HEK293 (cell line): ENCODE data around the gene DNAH3.
"Not testable (repeated sequence)": the region's sequence is repeated elsewhere in the genome, so short reads cannot be mapped to it uniquely, and the experiment has no call there.

Experiments used
- CTCF ChIA-PET: fragments of 350-600 bp; formaldehyde crosslinking; extraction: SDS; loops from one replicate; lab custom pipeline; 2021; ENCODE audit warnings: antibody characterized with exemption; lab: Yijun Ruan, JAX
- POLR2A ChIA-PET: fragments of 300-600 bp; formaldehyde crosslinking; extraction: SDS; loops from one replicate; lab custom pipeline; 2020; ENCODE audit warnings: antibody characterized with exemption, inconsistent platforms; lab: Yijun Ruan, JAX
- H3K27ac ChIP-seq: fragments of 200-500 bp; sonication (Bioruptor generic); 2 replicates; pipeline ENCODE4 v1.5.1; 2014; ENCODE audit warnings: low read depth, low read length, control low read depth, inconsistent platforms; ENCODE audit errors: extremely low read depth
- H3K36me3 ChIP-seq, 2 experiments: fragments of 200-500 bp in 1 of 2; sonication (Bioruptor generic) in 1 of 2; 1 replicate in 1 of 2; 2 replicates in 1 of 2; pipeline ENCODE4 v1.5.1; 2014 to 2017; ENCODE audit warnings: inconsistent platforms in 2 of 2, low read length in 2 of 2; ENCODE audit not compliant: control insufficient read depth in 2 of 2, insufficient read depth in 1 of 2
- H3K4me1 ChIP-seq: fragments of 200-500 bp; sonication (Bioruptor generic); 2 replicates; pipeline ENCODE4 v1.5.1; 2014; ENCODE audit warnings: mild to moderate bottlenecking, low read length, inconsistent platforms; ENCODE audit not compliant: control insufficient read depth, insufficient read depth
- H3K4me3 ChIP-seq: 2 replicates; pipeline ENCODE4 v1.5.1; 2011; ENCODE audit warnings: low read depth, mild to moderate bottlenecking, control low read depth, low read length, moderate library complexity
- H3K9me3 ChIP-seq: fragments of 200-500 bp; sonication (Bioruptor generic); 2 replicates; pipeline ENCODE4 v1.5.1; 2014; ENCODE audit warnings: low read depth, low read length, inconsistent platforms; ENCODE audit not compliant: control insufficient read depth, insufficient read depth
- EGR2 ChIP-seq: fragments of 450-650 bp; formaldehyde crosslinking; IDR thresholded peaks from 2 replicates; pipeline ENCODE4 v1.5.1; 2016; ENCODE audit warnings: low read depth, missing biosample characterization, missing genetic modification characterization
- GLI2 ChIP-seq: fragments of 450-650 bp; formaldehyde crosslinking; IDR thresholded peaks from 2 replicates; pipeline ENCODE4; 2017; ENCODE audit warnings: missing biosample characterization, missing genetic modification characterization, low read depth, borderline replicate concordance
- SP7 ChIP-seq: fragments of 450-650 bp; formaldehyde crosslinking; IDR thresholded peaks from 2 replicates; pipeline ENCODE4 v1.5.1; 2016; ENCODE audit warnings: missing biosample characterization, missing genetic modification characterization
- ZFHX2 ChIP-seq: fragments of 450-650 bp; formaldehyde crosslinking; conservative IDR thresholded peaks from 2 replicates; pipeline ENCODE4 v1.5.1; 2016; ENCODE audit warnings: missing biosample characterization, missing genetic modification characterization
- ZFP3 ChIP-seq: fragments of 450-650 bp; formaldehyde crosslinking; IDR thresholded peaks from 2 replicates; pipeline ENCODE4 v1.5.1; 2016; ENCODE audit warnings: low read depth, missing biosample characterization, missing genetic modification characterization
- ZNF10 ChIP-seq: fragments of 450-650 bp; formaldehyde crosslinking; IDR thresholded peaks from 2 replicates; pipeline ENCODE4 v1.5.1; 2017; ENCODE audit warnings: missing biosample characterization, missing genetic modification characterization
- ZNF140 ChIP-seq: fragments of 450-650 bp; formaldehyde crosslinking; IDR thresholded peaks from 2 replicates; pipeline ENCODE4 v1.5.1; 2016; ENCODE audit warnings: missing biosample characterization, missing genetic modification characterization
- ZNF155 ChIP-seq: fragments of 450-650 bp; formaldehyde crosslinking; IDR thresholded peaks from 2 replicates; pipeline ENCODE4 v1.5.1; 2016; ENCODE audit warnings: missing biosample characterization, missing genetic modification characterization
- ZNF175 ChIP-seq: fragments of 450-650 bp; formaldehyde crosslinking; IDR thresholded peaks from 2 replicates; pipeline ENCODE4 v1.5.1; 2016; ENCODE audit warnings: missing biosample characterization, missing genetic modification characterization
- ZNF266 ChIP-seq: fragments of 450-650 bp; formaldehyde crosslinking; IDR thresholded peaks from 2 replicates; pipeline ENCODE4 v1.5.1; 2016; ENCODE audit warnings: missing biosample characterization, missing genetic modification characterization, low read depth
- ZNF274 ChIP-seq, 2 experiments: fragments of 200-500 bp in 1 of 2; fragments of 450-650 bp in 1 of 2; sonication (Bioruptor generic) in 1 of 2; formaldehyde crosslinking in 1 of 2; IDR thresholded peaks; 2 replicates each; pipeline versions ENCODE4 v1.5.1 to v1.6.1; 2014 to 2016; ENCODE audit warnings: borderline replicate concordance in 1 of 2, inconsistent platforms in 1 of 2, low read length in 1 of 2, missing biosample characterization in 1 of 2, missing genetic modification characterization in 1 of 2
- ZNF354C ChIP-seq: fragments of 450-650 bp; formaldehyde crosslinking; IDR thresholded peaks from 2 replicates; pipeline ENCODE4 v1.5.1; 2016; ENCODE audit warnings: missing biosample characterization, missing genetic modification characterization, low read depth, borderline replicate concordance
- ZNF555 ChIP-seq: fragments of 450-650 bp; formaldehyde crosslinking; conservative IDR thresholded peaks from 2 replicates; pipeline ENCODE4 v1.5.1; 2017; ENCODE audit warnings: missing biosample characterization, mild to moderate bottlenecking, missing genetic modification characterization, inconsistent platforms
- ZNF768 ChIP-seq: fragments of 450-650 bp; formaldehyde crosslinking; IDR thresholded peaks from 2 replicates; pipeline ENCODE4 v1.5.1; 2018; ENCODE audit warnings: missing biosample characterization, mild to moderate bottlenecking, missing genetic modification characterization
- TF ChIP-seq, protein P1 (sequence below): fragments of 450-650 bp; IDR thresholded peaks from 2 replicates; pipeline ENCODE4 v1.5.1; 2018; ENCODE audit warnings: missing biosample characterization, missing genetic modification characterization
- TF ChIP-seq, protein P2 (sequence below): fragments of 450-650 bp; formaldehyde crosslinking; IDR thresholded peaks from 2 replicates; pipeline ENCODE4 v1.5.1; 2016; ENCODE audit warnings: missing biosample characterization, missing genetic modification characterization
- TF ChIP-seq, protein P3 (sequence below): fragments of 450-650 bp; formaldehyde crosslinking; conservative IDR thresholded peaks from 2 replicates; pipeline ENCODE4 v1.5.1; 2016; ENCODE audit warnings: low read depth, missing biosample characterization, missing genetic modification characterization
- TF ChIP-seq, protein P4 (sequence below): fragments of 450-650 bp; formaldehyde crosslinking; IDR thresholded peaks from 2 replicates; pipeline ENCODE4 v1.5.1; 2016; ENCODE audit warnings: missing biosample characterization, missing genetic modification characterization, borderline replicate concordance

DNAH3 gene

DNA sequence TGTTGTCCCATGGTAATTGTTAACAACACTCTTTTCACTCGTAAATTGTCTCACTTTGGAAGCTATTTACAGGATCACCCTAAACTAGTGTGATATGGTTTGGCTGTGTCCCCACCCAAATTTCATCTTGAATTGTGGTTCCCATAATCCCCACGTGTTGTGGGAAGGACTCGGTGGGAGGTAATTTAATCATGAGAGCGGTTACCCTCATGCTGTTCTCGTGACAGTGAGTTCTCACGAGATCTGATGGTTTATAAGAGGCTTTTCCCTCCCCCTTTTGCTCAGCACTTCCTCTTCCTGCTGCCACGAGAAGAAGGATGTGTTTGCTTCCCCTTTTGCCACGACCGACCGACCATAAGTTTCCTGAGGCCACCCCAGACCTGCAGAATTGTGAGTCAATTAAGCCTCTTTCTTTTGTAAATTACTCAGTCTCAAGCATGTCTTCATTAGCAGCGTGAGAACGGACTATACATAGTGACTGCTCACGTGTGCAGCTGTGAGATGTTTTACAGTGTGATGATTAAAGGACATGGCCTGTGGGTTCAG, 34.4 kb downstream of the DNAH3 start (continued):
- TF ChIP-seq ZNF354C, result no peak
- TF ChIP-seq, protein P1, sequence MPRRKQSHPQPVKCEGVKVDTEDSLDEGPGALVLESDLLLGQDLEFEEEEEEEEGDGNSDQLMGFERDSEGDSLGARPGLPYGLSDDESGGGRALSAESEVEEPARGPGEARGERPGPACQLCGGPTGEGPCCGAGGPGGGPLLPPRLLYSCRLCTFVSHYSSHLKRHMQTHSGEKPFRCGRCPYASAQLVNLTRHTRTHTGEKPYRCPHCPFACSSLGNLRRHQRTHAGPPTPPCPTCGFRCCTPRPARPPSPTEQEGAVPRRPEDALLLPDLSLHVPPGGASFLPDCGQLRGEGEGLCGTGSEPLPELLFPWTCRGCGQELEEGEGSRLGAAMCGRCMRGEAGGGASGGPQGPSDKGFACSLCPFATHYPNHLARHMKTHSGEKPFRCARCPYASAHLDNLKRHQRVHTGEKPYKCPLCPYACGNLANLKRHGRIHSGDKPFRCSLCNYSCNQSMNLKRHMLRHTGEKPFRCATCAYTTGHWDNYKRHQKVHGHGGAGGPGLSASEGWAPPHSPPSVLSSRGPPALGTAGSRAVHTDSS, result no peak
- TF ChIP-seq ZNF175, result no peak

DNA sequence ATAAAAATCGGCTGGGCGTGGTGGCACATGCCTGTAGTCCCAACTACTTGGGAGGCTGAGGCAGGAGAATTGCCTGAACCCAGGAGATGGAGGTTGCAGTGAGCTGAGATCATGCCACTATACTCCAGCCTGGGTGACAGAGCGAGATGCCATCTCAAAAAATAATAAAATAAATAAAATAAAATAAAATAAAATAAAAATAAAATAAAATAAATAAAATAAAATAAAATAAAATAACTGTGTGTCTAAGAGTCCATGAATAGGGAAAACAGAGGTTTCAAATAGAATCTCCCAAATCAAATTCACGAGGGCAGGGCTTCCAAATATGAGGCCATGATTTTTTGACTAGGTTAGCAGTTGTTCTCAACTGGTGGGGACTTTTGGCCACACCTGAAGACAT, 35.1 kb downstream of the DNAH3 start:
- H3K27ac ChIP-seq, H3K36me3 ChIP-seq, H3K9me3 ChIP-seq, H3K4me3 ChIP-seq, CTCF ChIA-PET, H3K4me1 ChIP-seq, POLR2A ChIA-PET: not testable (repeated sequence)

DNA sequence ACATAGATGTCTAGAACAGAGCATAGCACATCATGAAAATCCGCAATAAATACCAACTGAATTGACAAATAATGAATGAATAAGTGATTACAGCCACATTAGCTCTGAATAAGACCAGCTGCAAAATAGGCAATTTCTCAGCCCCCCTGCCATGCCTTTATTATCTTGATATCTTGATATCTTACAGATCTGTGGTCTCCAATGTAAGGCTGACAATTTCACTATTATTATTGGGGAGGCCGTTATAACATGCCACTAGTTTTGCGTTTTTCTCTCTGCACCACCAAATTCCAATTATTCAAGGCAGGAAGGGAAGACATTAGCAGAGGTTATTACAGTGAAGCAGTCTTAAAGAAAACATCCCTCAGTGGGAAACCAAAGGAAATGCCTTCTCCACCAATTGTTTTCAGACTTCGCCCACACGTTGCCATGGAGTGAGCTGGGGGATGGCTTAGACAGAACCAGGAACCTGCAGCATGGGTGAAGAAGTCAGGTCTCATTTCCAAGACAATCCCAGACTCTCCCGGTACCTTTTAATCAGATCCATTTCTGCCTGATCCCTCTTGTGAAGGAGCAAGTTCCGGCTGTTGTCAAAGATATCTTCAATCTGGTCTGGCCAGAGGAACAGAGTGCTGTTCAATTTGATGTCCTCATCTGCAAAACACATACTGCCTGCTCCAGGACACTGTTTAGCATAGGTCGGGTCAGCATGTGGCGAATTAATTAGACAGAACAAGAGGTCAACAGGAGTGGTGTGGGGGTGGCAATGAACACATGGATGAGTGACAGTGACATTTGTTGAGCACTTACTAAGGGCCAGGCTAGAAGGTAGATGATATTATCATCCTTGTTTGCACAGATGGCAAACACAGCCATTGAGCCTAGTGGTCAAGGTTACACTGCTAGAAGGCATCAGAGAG, 46.4 kb downstream of the DNAH3 start:
- no peak overlapping the region for H3K27ac ChIP-seq
- CTCF ChIA-PET, result no interaction called here
- H3K36me3 ChIP-seq, result no peaks in the 10 kb centered on the region
- POLR2A ChIA-PET, result no interaction called here
- H3K4me1 ChIP-seq, result no peaks in the 10 kb centered on the region
- TF ChIP-seq, protein P2, sequence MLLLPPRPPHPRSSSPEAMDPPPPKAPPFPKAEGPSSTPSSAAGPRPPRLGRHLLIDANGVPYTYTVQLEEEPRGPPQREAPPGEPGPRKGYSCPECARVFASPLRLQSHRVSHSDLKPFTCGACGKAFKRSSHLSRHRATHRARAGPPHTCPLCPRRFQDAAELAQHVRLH, result no peak
- TF ChIP-seq, protein P3, sequence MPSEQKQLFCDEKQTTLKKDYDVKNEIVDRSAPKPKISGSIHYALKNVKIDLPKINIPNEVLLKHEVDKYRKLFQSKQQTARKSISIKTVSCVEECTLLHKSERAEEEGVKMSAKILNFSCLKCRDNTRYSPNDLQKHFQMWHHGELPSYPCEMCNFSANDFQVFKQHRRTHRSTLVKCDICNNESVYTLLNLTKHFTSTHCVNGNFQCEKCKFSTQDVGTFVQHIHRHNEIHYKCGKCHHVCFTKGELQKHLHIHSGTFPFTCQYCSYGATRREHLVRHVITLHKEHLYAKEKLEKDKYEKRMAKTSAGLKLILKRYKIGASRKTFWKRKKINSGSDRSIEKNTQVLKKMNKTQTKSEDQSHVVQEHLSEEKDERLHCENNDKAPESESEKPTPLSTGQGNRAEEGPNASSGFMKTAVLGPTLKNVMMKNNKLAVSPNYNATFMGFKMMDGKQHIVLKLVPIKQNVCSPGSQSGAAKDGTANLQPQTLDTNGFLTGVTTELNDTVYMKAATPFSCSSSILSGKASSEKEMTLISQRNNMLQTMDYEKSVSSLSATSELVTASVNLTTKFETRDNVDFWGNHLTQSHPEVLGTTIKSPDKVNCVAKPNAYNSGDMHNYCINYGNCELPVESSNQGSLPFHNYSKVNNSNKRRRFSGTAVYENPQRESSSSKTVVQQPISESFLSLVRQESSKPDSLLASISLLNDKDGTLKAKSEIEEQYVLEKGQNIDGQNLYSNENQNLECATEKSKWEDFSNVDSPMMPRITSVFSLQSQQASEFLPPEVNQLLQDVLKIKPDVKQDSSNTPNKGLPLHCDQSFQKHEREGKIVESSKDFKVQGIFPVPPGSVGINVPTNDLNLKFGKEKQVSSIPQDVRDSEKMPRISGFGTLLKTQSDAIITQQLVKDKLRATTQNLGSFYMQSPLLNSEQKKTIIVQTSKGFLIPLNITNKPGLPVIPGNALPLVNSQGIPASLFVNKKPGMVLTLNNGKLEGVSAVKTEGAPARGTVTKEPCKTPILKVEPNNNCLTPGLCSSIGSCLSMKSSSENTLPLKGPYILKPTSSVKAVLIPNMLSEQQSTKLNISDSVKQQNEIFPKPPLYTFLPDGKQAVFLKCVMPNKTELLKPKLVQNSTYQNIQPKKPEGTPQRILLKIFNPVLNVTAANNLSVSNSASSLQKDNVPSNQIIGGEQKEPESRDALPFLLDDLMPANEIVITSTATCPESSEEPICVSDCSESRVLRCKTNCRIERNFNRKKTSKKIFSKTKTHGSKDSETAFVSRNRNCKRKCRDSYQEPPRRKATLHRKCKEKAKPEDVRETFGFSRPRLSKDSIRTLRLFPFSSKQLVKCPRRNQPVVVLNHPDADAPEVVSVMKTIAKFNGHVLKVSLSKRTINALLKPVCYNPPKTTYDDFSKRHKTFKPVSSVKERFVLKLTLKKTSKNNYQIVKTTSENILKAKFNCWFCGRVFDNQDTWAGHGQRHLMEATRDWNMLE, result no peak
- TF ChIP-seq EGR2 (tag by site-specific recombination), result 0 out of 2 replicates have a peak, but pooled peaks have one; percentile 10
- no peak for TF ChIP-seq GLI2 (tag by site-specific recombination)
- TF ChIP-seq ZNF140 (tag by site-specific recombination), result no peak
- TF ChIP-seq ZNF555 (tag by site-specific recombination), result no peak
- no peak for TF ChIP-seq ZFP3 (tag by site-specific recombination)
- 0 out of 2 replicates have a peak, but pooled peaks have one; percentile 6 for TF ChIP-seq ZFHX2 (tag by site-specific recombination)
- TF ChIP-seq, protein P4, sequence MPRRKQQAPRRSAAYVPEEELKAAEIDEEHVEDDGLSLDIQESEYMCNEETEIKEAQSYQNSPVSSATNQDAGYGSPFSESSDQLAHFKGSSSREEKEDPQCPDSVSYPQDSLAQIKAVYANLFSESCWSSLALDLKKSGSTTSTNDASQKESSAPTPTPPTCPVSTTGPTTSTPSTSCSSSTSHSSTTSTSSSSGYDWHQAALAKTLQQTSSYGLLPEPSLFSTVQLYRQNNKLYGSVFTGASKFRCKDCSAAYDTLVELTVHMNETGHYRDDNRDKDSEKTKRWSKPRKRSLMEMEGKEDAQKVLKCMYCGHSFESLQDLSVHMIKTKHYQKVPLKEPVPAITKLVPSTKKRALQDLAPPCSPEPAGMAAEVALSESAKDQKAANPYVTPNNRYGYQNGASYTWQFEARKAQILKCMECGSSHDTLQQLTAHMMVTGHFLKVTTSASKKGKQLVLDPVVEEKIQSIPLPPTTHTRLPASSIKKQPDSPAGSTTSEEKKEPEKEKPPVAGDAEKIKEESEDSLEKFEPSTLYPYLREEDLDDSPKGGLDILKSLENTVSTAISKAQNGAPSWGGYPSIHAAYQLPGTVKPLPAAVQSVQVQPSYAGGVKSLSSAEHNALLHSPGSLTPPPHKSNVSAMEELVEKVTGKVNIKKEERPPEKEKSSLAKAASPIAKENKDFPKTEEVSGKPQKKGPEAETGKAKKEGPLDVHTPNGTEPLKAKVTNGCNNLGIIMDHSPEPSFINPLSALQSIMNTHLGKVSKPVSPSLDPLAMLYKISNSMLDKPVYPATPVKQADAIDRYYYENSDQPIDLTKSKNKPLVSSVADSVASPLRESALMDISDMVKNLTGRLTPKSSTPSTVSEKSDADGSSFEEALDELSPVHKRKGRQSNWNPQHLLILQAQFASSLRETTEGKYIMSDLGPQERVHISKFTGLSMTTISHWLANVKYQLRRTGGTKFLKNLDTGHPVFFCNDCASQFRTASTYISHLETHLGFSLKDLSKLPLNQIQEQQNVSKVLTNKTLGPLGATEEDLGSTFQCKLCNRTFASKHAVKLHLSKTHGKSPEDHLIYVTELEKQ (tag by site-specific recombination), result no peak
- TF ChIP-seq ZNF10 (tag by site-specific recombination), result no peak
- no peak for TF ChIP-seq ZNF266 (tag by site-specific recombination)
- no peak for TF ChIP-seq ZNF155 (tag by site-specific recombination)
- TF ChIP-seq ZNF768 (tag by site-specific recombination), result no peak
- TF ChIP-seq SP7 (tag by site-specific recombination), result no peak
- no peak for TF ChIP-seq ZNF274 (IDR thresholded peaks at IDR 0.05; ENCODE audit: low read length)
- TF ChIP-seq ZNF274 (tag by site-specific recombination; IDR thresholded peaks at IDR 0.05; ENCODE audit: borderline replicate concordance), result no peak
- H3K4me3 ChIP-seq, result no peak overlapping the region
- H3K9me3 ChIP-seq, result no peaks in the 10 kb centered on the region
